ENCODE results near the gene DUSP16.

The DUSP16 gene, protein sequence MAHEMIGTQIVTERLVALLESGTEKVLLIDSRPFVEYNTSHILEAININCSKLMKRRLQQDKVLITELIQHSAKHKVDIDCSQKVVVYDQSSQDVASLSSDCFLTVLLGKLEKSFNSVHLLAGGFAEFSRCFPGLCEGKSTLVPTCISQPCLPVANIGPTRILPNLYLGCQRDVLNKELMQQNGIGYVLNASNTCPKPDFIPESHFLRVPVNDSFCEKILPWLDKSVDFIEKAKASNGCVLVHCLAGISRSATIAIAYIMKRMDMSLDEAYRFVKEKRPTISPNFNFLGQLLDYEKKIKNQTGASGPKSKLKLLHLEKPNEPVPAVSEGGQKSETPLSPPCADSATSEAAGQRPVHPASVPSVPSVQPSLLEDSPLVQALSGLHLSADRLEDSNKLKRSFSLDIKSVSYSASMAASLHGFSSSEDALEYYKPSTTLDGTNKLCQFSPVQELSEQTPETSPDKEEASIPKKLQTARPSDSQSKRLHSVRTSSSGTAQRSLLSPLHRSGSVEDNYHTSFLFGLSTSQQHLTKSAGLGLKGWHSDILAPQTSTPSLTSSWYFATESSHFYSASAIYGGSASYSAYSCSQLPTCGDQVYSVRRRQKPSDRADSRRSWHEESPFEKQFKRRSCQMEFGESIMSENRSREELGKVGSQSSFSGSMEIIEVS

DNA sequence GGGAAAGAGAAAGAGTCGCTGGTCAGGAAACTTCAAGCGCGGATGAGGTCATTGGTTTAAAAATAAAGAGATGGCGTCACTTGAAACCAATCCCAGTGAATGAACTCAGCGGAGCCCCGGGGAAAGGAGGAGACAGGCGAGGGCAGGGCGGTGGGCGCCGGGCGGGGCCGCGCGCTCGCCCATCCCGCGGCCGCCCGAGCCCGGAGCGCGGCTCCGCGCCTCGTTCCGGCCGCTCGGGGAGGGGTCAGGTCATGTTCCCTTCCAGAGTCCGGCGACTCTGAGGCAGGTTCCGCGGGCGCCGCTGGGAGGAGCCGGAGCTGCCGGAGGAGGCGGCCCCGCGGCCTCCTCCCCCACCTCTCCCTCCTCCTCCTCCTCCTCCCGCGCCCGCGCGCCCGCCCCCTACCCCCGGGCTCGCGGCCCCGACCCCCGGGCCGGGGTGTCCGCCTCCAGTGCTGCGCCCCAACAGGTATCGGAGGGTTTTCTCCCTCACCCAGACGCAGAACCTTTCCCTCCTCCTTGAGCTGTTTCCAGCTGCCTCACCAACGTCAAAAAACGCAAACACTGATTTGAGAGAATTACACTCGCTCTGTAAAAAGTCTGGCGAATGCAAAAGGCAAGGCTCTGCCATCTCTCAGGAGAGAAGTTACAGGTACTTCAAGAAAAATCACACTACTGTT lies at the start of gene DUSP16:
Gene DUSP16 (minus strand): TSS at position 279 of the 677 bp plus-strand sequence. CDS start 41,765 bp downstream, outside the sequence.
- H3K36me3 ChIP-seq (ENCODE audit: control insufficient read depth in 1 of 2, insufficient read depth in 2 of 2, low read length in 2 of 2), result peaks cover 0 to 8% of the 10 kb centered on the region in 2 donors
- H3K4me1 ChIP-seq (ENCODE audit: control insufficient read depth in 1 of 2, insufficient read depth in 2 of 2, low read length in 2 of 2), result peaks cover 5 to 16% of the 10 kb centered on the region in 2 donors
- H3K9me3 ChIP-seq (ENCODE audit: control insufficient read depth in 1 of 2, low read length in 2 of 2), result no peaks in the 10 kb centered on the region
- peak within 1 kb of the TSS; percentile 71 to 75 for H3K4me3 ChIP-seq (ENCODE audit: low read depth in 1 of 2, low read length in 2 of 2)
- H3K27ac ChIP-seq (ENCODE audit: low read length), result peak within 1 kb of the TSS; percentile 94
- H3K27me3 ChIP-seq (ENCODE audit: low read depth, low read length), result no peaks in the 10 kb centered on the region

DNA sequence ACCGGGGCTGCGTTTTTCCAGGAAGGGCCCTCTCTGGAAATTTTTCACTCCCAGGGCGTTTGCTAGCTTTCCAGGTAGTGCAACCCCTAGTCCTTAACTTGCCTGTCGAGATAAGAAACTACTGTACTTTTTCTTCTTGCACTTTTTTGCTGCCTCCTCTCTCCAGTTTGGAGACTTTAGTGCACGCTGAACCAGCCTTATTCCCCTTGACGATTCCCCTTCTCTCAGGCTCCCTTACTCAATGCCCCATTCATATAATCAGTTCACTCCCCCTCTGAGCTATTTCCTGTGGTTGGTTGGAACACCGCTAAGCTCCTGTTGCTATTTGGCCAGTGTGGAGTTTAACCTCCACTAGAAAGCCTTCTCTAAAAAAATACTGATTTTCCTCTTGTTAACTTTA lies 49.7 kb upstream of the DUSP16 start:
- H3K4me3 ChIP-seq (ENCODE audit: low read depth in 1 of 2, low read length in 2 of 2), result peak overlapping the region; percentile 68 to 82
- H3K27me3 ChIP-seq (ENCODE audit: low read depth, low read length), result no peaks in the 10 kb centered on the region
- no peaks in the 10 kb centered on the region for H3K9me3 ChIP-seq (ENCODE audit: control insufficient read depth in 1 of 2, low read length in 2 of 2)
- peak overlapping the region; percentile 84 for H3K27ac ChIP-seq (ENCODE audit: low read length)
- peaks cover 9 to 26% of the 10 kb centered on the region in 2 donors for H3K4me1 ChIP-seq (ENCODE audit: control insufficient read depth in 1 of 2, insufficient read depth in 2 of 2, low read length in 2 of 2)
- H3K36me3 ChIP-seq (ENCODE audit: control insufficient read depth in 1 of 2, insufficient read depth in 2 of 2, low read length in 2 of 2), result no peaks in the 10 kb centered on the region

DNA sequence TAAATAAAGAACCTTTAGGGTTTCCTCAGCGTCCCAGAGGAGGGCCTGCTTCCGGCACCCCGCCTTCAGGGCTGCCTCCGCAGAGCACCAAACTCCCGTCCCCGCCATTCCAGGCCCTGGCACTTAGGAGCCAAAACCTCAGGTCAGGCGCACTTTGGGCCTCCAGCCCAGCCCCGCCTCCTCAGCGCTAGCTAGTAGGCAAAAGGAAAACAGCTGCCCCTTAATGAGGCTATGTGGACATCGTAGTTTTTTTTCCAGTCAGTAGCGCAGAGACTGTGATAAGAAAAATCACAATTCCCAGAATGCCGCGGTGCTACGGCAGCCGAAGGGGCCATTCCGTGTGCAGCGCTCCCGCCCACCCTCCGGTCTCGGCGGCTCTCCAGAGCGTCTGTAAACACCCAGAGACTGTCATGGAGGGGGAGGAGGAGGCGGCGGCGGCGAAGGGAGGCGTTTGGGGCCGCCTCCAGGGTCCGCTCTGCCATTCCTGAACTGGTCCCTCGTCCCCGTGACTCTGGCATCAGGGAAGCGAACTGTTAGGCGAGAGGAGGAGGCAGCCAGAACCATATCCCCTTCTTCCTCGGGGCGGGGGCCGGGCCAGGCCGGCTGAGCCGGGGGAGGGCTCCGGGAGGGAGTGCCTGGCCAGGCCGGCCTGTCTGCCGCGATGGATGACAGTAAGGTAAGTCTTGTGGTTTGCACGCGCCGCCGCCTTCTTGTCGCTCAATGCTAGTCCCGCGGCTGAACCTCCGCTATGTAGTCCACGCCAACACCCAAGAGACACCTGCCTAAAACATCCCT lies 49.0 kb upstream of the DUSP16 start, which contains the start of gene CREBL2:
Gene CREBL2 (plus strand): TSS at position 365 of the 795 bp plus-strand sequence. CDS start 297 bp downstream, at position 662.
- Histone ChIP-seq H3K9me3 (ENCODE audit: control insufficient read depth in 1 of 2, low read length in 2 of 2) (no peaks in the 10 kb centered on the region), H3K36me3 (ENCODE audit: control insufficient read depth in 1 of 2, insufficient read depth in 2 of 2, low read length in 2 of 2) (no peaks in the 10 kb centered on the region), H3K27ac (ENCODE audit: low read length) (peak within 1 kb of the TSS; percentile 84), H3K27me3 (ENCODE audit: low read depth, low read length) (no peaks in the 10 kb centered on the region), H3K4me1 (ENCODE audit: control insufficient read depth in 1 of 2, insufficient read depth in 2 of 2, low read length in 2 of 2) (peaks cover 4 to 24% of the 10 kb centered on the region in 2 donors), H3K4me3 (ENCODE audit: low read depth in 1 of 2, low read length in 2 of 2) (peak within 1 kb of the TSS; percentile 68 to 82)

DNA sequence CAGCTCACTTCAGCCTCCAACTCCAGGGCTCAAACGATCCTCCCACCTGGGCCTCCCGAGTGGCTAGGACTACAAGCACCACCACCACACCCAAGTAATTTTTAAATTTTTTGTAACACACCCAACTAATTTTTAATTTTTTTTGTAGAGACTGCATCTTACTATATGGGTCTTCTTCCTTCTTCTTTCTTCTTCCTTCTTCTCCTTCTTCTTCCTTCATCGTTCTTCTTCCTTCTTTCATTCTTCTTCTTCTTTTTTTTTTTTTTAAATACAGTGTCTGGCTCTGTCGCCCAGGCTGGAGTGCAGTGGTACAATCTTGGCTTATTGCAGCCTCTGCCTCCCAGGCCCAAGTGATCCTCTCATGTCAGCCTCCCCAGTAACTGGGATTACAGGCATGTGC lies 48.0 kb upstream of the DUSP16 start:
- H3K27ac ChIP-seq (ENCODE audit: low read length), result peak overlapping the region; percentile 84
- peaks cover 0 to 20% of the 10 kb centered on the region in 2 donors for H3K4me1 ChIP-seq (ENCODE audit: control insufficient read depth in 1 of 2, insufficient read depth in 2 of 2, low read length in 2 of 2)
- H3K4me3 ChIP-seq (ENCODE audit: low read depth in 1 of 2, low read length in 2 of 2), result peak overlapping the region; percentile 68 to 82
- H3K27me3 ChIP-seq (ENCODE audit: low read depth, low read length), result no peaks in the 10 kb centered on the region
- no peaks in the 10 kb centered on the region for H3K36me3 ChIP-seq (ENCODE audit: control insufficient read depth in 1 of 2, insufficient read depth in 2 of 2, low read length in 2 of 2)
- H3K9me3 ChIP-seq (ENCODE audit: control insufficient read depth in 1 of 2, low read length in 2 of 2), result no peaks in the 10 kb centered on the region

DNA sequence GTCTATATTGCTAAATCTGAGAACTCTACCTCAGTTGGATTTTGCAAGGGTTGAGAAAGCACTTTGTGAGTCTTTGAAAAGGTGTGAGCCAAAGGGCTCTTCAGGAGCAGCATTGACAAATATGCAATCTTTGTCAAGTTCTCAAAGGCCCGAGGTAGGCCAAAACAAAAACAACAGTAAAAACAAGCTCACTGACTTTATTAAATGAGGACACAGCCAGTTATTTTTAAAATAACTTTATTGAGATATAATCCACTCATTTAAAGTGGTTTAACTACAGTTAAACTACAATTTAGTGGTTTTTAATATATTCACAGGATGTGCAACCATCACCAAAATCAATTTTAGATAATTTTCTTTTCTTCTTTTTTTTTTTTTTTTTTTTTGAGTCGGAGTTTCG lies 47.0 kb upstream of the DUSP16 start:
- Histone ChIP-seq H3K27ac (ENCODE audit: low read length) (no peak overlapping the region), H3K4me3 (ENCODE audit: low read depth in 1 of 2, low read length in 2 of 2) (no peak overlapping the region), H3K4me1 (ENCODE audit: control insufficient read depth in 1 of 2, insufficient read depth in 2 of 2, low read length in 2 of 2) (peaks cover 0 to 14% of the 10 kb centered on the region in 2 donors), H3K27me3 (ENCODE audit: low read depth, low read length) (no peaks in the 10 kb centered on the region), H3K36me3 (ENCODE audit: control insufficient read depth in 1 of 2, insufficient read depth in 2 of 2, low read length in 2 of 2) (no peaks in the 10 kb centered on the region), H3K9me3 (ENCODE audit: control insufficient read depth in 1 of 2, low read length in 2 of 2) (no peaks in the 10 kb centered on the region)

DNA sequence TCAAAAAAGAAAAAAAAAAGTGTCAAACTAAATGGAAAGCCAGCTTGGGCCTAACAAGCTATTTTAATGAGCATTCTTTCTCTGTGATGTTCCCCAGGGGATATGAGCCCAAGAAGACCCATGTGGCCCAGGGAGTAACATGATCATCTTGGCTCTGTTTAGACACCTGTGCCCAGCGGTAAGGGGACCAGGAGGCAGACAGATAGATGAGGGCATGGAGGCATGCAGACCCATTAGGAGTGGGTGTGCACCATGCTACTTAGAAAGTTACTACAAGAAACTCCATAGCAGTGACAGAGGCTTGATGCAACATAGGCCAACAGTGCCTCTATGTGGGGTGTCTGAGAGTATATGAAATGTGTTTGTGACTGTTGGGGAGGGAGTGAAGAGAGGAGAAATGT lies 45.9 kb upstream of the DUSP16 start:
- H3K4me3 ChIP-seq (ENCODE audit: low read depth in 1 of 2, low read length in 2 of 2), result no peak overlapping the region
- H3K27me3 ChIP-seq (ENCODE audit: low read depth, low read length), result no peaks in the 10 kb centered on the region
- H3K4me1 ChIP-seq (ENCODE audit: control insufficient read depth in 1 of 2, insufficient read depth in 2 of 2, low read length in 2 of 2), result peaks cover 0 to 4% of the 10 kb centered on the region in 2 donors
- no peaks in the 10 kb centered on the region for H3K9me3 ChIP-seq (ENCODE audit: control insufficient read depth in 1 of 2, low read length in 2 of 2)
- no peaks in the 10 kb centered on the region for H3K36me3 ChIP-seq (ENCODE audit: control insufficient read depth in 1 of 2, insufficient read depth in 2 of 2, low read length in 2 of 2)
- H3K27ac ChIP-seq (ENCODE audit: low read length), result no peak overlapping the region

DNA sequence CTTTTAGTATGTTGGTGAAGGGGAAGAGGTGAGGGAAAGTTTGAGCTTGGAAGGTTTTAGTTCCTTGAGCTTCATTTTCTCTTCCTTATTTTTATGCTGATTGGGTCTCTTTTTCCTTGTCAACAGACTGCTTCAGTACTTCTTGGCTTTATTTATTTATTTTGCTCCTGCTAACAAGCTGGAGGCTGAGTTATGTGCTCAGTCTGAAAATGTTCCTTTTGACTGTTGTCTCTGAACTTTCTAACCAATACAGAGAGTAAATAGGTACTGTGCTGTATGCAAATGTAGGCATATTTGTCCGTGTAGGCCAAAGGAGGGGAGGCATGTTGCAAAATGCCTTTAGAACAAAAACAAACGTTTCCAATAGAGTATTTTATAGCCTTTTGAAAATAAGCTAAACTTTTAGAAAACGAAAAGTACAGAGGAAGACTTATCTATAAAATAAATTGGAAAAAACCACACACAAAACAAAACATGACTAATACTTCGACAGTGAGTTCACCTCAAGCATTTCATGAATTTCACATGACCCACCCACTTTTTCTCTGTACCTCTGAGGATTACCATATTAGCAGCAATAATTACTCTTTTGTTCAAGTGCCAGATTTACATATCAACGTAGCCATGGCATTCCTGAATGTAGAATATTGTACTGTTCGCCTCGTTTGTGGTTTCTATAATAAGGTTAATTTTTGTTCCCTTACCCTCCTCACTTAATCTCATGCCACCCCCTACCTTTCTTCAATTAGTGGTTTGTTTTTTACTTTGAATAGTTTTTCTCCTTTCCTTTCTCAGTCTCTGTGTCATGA lies 44.3 kb upstream of the DUSP16 start:
- Histone ChIP-seq H3K4me3 (ENCODE audit: low read depth in 1 of 2, low read length in 2 of 2) (no peak overlapping the region), H3K27ac (ENCODE audit: low read length) (peak overlapping the region; percentile 23), H3K9me3 (ENCODE audit: control insufficient read depth in 1 of 2, low read length in 2 of 2) (no peaks in the 10 kb centered on the region), H3K4me1 (ENCODE audit: control insufficient read depth in 1 of 2, insufficient read depth in 2 of 2, low read length in 2 of 2) (no peaks in the 10 kb centered on the region), H3K27me3 (ENCODE audit: low read depth, low read length) (no peaks in the 10 kb centered on the region), H3K36me3 (ENCODE audit: control insufficient read depth in 1 of 2, insufficient read depth in 2 of 2, low read length in 2 of 2) (no peaks in the 10 kb centered on the region)

DNA sequence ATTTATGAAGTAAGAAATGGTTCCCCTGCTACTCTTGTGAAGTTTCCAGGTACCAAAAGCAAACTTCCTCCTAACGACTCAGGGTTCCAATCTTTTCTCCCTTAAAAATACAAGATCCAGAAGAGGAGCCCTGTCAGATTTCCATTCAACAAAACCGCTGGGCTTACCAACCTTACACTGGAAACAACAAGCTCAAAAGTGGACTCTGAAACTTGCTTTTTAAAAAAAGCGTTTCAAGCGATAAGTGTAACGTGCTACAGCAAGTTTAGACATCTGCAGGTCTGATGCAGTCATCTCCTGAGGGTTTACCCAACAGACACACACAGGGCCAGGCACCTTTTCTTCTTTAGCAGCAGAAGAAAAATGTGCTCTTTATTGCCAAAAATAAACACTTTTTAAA lies 42.1 kb upstream of the DUSP16 start:
- Histone ChIP-seq H3K27ac (ENCODE audit: low read length) (no peak overlapping the region), H3K4me1 (ENCODE audit: control insufficient read depth in 1 of 2, insufficient read depth in 2 of 2, low read length in 2 of 2) (no peaks in the 10 kb centered on the region), H3K36me3 (ENCODE audit: control insufficient read depth in 1 of 2, insufficient read depth in 2 of 2, low read length in 2 of 2) (no peaks in the 10 kb centered on the region), H3K27me3 (ENCODE audit: low read depth, low read length) (no peaks in the 10 kb centered on the region), H3K9me3 (ENCODE audit: control insufficient read depth in 1 of 2, low read length in 2 of 2) (no peaks in the 10 kb centered on the region), H3K4me3 (ENCODE audit: low read depth in 1 of 2, low read length in 2 of 2) (no peak overlapping the region)

DNA sequence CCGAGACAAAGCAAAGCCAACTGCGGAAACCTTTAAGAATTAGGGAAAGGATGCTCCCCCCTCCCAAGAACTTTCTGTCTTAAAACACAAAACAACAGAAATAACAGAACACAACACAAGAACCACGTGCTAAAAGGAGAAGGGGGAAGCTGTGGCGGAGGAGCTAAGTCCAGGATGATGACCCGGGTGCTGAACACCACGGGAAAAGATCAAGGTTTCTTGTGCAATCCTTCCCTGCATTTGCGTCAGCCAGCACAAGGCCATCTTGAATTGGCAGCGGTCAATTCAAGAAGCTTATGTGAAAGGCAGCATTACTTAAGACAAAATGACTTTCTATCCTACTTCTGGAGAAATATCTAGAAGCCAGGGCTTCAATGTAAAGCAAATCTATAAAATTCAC lies 38.0 kb upstream of the DUSP16 start:
- H3K4me1 ChIP-seq (ENCODE audit: control insufficient read depth in 1 of 2, insufficient read depth in 2 of 2, low read length in 2 of 2), result no peaks in the 10 kb centered on the region
- no peaks in the 10 kb centered on the region for H3K36me3 ChIP-seq (ENCODE audit: control insufficient read depth in 1 of 2, insufficient read depth in 2 of 2, low read length in 2 of 2)
- no peak overlapping the region for H3K4me3 ChIP-seq (ENCODE audit: low read depth in 1 of 2, low read length in 2 of 2)
- H3K27ac ChIP-seq (ENCODE audit: low read length), result no peak overlapping the region
- no peaks in the 10 kb centered on the region for H3K27me3 ChIP-seq (ENCODE audit: low read depth, low read length)
- no peaks in the 10 kb centered on the region for H3K9me3 ChIP-seq (ENCODE audit: control insufficient read depth in 1 of 2, low read length in 2 of 2)
